Measurements from ENCODE around the gene IGFBP4. TPM values are rescaled to one million over a fixed set of nuclear protein-coding genes. Genes with fewer than 3 reads are reported as not detected.

IGFBP4 gene
- total and polyA plus RNA-seq, 12 donors = 65.1 to 301 (median 128) TPM

DNA sequence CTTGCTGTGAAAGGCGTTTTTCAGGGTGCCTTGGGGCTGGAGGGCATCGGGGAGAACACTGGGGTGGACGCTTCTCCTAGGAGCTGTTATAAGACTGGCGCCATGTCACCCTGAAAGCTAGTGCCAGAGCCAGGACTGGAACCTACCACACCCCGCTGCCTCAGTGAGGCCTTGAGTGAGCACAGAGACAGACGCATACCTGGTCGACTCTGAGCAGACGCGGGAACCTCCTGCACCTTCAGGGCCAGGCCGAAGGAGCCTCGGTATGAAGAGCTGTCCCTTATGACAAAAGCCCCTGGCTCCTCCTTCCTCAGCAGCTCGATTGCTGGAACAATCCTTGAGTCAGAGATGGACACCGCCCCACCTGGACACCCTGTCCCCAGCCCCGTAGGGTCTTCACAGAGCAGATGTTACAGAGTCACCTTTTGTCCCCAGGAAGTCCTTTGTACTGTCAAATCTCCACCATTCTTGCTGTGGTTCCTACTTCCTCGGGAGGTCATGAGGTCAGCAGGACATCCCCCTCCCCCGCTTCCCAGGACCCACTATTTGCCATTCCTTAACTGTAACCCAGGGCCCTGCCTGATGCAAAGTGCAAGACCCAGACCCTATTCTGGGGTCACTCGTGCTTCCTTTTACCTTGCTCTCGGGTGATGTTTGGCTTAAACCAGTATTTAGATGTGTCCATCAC is 41.2 kb downstream of the IGFBP4 start:
- no peaks in the 10 kb centered on the region for H3K36me3 ChIP-seq
- H3K27me3 ChIP-seq = no peaks in the 10 kb centered on the region
- H3K9me3 ChIP-seq = no peaks in the 10 kb centered on the region
- TF ChIP-seq, protein P1, sequence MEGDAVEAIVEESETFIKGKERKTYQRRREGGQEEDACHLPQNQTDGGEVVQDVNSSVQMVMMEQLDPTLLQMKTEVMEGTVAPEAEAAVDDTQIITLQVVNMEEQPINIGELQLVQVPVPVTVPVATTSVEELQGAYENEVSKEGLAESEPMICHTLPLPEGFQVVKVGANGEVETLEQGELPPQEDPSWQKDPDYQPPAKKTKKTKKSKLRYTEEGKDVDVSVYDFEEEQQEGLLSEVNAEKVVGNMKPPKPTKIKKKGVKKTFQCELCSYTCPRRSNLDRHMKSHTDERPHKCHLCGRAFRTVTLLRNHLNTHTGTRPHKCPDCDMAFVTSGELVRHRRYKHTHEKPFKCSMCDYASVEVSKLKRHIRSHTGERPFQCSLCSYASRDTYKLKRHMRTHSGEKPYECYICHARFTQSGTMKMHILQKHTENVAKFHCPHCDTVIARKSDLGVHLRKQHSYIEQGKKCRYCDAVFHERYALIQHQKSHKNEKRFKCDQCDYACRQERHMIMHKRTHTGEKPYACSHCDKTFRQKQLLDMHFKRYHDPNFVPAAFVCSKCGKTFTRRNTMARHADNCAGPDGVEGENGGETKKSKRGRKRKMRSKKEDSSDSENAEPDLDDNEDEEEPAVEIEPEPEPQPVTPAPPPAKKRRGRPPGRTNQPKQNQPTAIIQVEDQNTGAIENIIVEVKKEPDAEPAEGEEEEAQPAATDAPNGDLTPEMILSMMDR (IDR thresholded peaks at IDR 0.05) = no peak
- intact Hi-C loops (cut with DNase I) = loop anchor here in 1 of 10 donors (5.0 kb wide), 1 partner anchor 48 kb away; no protein-coding TSS in a partner anchor
- peak overlapping the region in 1 of 10 donors; percentile 82 for H3K27ac ChIP-seq
- no peak for ATAC-seq
- WGBS, 2 donors = 86 to 89% methylated on average over 18 of the region's 18 CpGs
- no peak for DNase-seq
- peaks cover 0 to 50% (median 0%) of the 10 kb centered on the region in 9 donors for H3K4me1 ChIP-seq
- H3K4me3 ChIP-seq = no peak overlapping the region

DNA sequence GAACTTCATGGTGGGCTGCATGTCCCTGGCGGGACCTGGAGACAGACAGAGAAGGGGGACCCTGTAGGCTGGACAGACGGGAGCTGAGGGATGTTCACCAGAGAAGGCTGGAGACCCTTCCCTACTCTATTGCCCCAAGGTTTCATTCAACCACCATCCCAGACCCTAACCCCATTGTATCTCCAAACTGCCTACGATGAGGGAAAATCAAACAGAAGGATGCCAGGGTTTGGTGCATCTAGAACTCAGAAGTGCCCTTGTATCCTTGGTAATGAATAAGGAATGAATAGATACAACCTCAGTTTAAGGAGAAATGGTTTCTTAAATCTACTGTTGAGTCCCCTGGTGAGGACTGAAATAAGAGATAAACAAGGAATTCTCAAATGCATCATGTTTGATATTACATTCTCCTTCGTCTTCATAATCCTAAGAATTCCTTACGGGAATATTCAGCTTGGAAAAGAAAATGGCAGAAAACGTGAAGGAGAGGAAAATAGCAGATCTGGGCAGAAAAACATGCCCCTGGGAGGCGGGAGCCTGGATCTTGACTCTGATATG is 41.8 kb downstream of the IGFBP4 start:
- no peak for DNase-seq
- TF ChIP-seq, protein P1 (IDR thresholded peaks at IDR 0.05) = no peak
- Histone ChIP-seq H3K36me3 (no peaks in the 10 kb centered on the region), H3K4me1 (peaks cover 0 to 50% (median 0%) of the 10 kb centered on the region in 9 donors), H3K27ac (peak overlapping the region in 2 of 10 donors; percentile 58 to 82), H3K4me3 (no peak overlapping the region), H3K9me3 (no peaks in the 10 kb centered on the region), H3K27me3 (no peaks in the 10 kb centered on the region)
- ATAC-seq = no peak
- 76 to 82% methylated on average over 7 of the region's 7 CpGs for WGBS, 2 donors
- intact Hi-C loops (cut with DNase I) = loop anchor here in 2 of 10 donors (5.0 kb wide), 2 partner anchors 37 to 47 kb away; no protein-coding TSS in a partner anchor

DNA sequence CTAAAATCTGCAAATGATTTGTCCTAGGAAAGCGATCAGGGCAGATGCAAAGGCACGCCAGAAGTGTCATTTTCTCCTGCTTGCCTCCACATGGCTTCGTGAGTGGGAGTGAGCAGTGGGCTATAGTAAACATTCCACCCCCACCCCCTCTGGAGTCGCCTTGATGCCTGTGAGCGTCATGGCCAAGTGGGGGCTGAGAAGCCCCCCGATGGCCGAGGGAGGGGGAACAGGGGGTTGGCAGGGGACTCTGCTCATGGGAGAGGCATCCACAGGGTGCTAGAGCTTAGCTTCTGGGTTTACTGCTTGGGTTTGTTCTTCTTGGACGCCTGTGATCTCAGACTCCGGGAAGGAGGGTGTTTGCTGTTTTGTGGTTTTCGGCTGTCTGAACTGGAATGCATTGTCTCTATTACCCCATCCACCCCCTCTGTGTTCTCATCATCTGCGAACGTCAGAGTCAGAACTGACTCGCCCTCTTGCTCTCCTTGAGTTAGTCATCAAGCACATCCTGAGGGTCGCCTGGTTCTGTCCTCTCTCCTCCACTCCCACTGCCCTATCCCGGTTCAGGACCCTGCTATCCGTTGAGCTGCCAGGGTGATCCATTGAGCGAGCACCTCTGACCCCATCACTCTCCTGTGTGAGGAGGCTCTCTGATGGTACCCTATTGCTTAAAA is 42.7 kb downstream of the IGFBP4 start:
- DNase-seq (no peak), ATAC-seq (peak in 7 of 8 donors; percentile 32 to 82 (median 64))
- intact Hi-C loops (cut with DNase I) = loop anchor here in 1 of 10 donors (5.0 kb wide), 1 partner anchor 36 kb away; no protein-coding TSS in a partner anchor
- peaks cover 0 to 45% (median 0%) of the 10 kb centered on the region in 9 donors for H3K4me1 ChIP-seq
- TF ChIP-seq, protein P1 (IDR thresholded peaks at IDR 0.05) = no peak
- H3K27ac ChIP-seq = peak overlapping the region in 3 of 10 donors; percentile 41 to 82 (median 58)
- H3K36me3 ChIP-seq = no peaks in the 10 kb centered on the region
- 63 to 69% methylated on average over 17 of the region's 17 CpGs for WGBS, 2 donors
- H3K9me3 ChIP-seq = no peaks in the 10 kb centered on the region
- H3K27me3 ChIP-seq = no peaks in the 10 kb centered on the region
- H3K4me3 ChIP-seq = no peak overlapping the region
